Panc1 (cell line): Measurements from ENCODE around the gene SPRY2. TPM values are rescaled to one million over a fixed set of nuclear protein-coding genes. Genes with fewer than 3 reads are reported as not detected.
A peak's percentile ranks its signal among the peaks of the same experiment; 100 is the strongest.

Experiments
- ATAC-seq: fragments of 200-7000 bp; cut with Tn5 transposase; 2 replicates; pipeline ENCODE4 v1.9.1; 2020; ENCODE audit warnings: mild to moderate bottlenecking, moderate library complexity
- BruUV-seq: library from RNA; stranded (reverse); fragments of 400-500 nt; replicated peaks from 2 replicates; lab custom pipeline; 2021; lab: Mats Ljungman, UMichigan
- CTCF ChIA-PET: fragments of 300-600 bp; sonication (Branson Sonifier 250); formaldehyde crosslinking; loops from one replicate; lab custom pipeline; 2022; ENCODE audit warnings: antibody characterized with exemption; lab: Charles Lee
- POLR2A ChIA-PET: fragments of 300-600 bp; sonication (Branson Sonifier 250); formaldehyde crosslinking; loops from one replicate; lab custom pipeline; 2022; ENCODE audit warnings: antibody characterized with exemption; lab: Charles Lee
- DNase-seq: peaks from one replicate; pipeline ENCODE4 v3.0.0-alpha.2; 2010; ENCODE audit warnings: low read depth, low spot score
- H3K27ac ChIP-seq: 2 replicates; pipeline ENCODE4 v1.5.1; 2011; ENCODE audit warnings: mild to moderate bottlenecking, low read length, inconsistent platforms
- H3K27me3 ChIP-seq: fragments of 200-500 bp; sonication (Bioruptor generic); 2 replicates; pipeline ENCODE4 v1.6.0; 2014; ENCODE audit warnings: low read length, inconsistent platforms; ENCODE audit not compliant: control insufficient read depth, insufficient read depth
- H3K36me3 ChIP-seq: fragments of 200-500 bp; sonication (Bioruptor generic); 2 replicates; pipeline ENCODE4 v1.5.1; 2014; ENCODE audit warnings: inconsistent platforms, mild to moderate bottlenecking, low read length, moderate library complexity; ENCODE audit not compliant: control insufficient read depth, insufficient read depth
- H3K4me1 ChIP-seq: 2 replicates; pipeline ENCODE4 v1.5.1; 2011; ENCODE audit warnings: inconsistent platforms, mild to moderate bottlenecking, low read length, moderate library complexity; ENCODE audit not compliant: control insufficient read depth, insufficient read depth
- H3K4me3 ChIP-seq, 2 experiments: 2 replicates each; pipeline ENCODE4 v1.5.1; 2011 to 2012; ENCODE audit warnings: low read depth in 2 of 2, low read length in 2 of 2, mild to moderate bottlenecking in 2 of 2, inconsistent platforms in 1 of 2, moderate library complexity in 1 of 2
- H3K9me3 ChIP-seq: fragments of 200-500 bp; sonication (Bioruptor generic); 2 replicates; pipeline ENCODE4 v1.5.1; 2014; ENCODE audit warnings: low read depth, mild to moderate bottlenecking, inconsistent platforms, low read length, moderate library complexity; ENCODE audit not compliant: control insufficient read depth, insufficient read depth
- CTCF ChIP-seq: fragments of 450-650 bp; IDR thresholded peaks from 2 replicates; pipeline ENCODE4 v1.5.1; 2017; ENCODE audit warnings: mild to moderate bottlenecking
- POLR2AphosphoS5 ChIP-seq: IDR thresholded peaks from 2 replicates; pipeline ENCODE4 v1.6.1; 2012; ENCODE audit warnings: mild to moderate bottlenecking, low read depth, low read length, moderate library complexity
- REST ChIP-seq, 2 experiments: IDR thresholded peaks; 2 replicates each; pipeline ENCODE4 v1.6.1; 2011 to 2012; ENCODE audit warnings: low read depth in 2 of 2, control low read depth in 1 of 2, low read length in 1 of 2, mild to moderate bottlenecking in 1 of 2, moderate library complexity in 1 of 2; ENCODE audit not compliant: insufficient read depth in 1 of 2
- SIN3A ChIP-seq: IDR thresholded peaks from 2 replicates; pipeline ENCODE4 v1.6.1; 2012; ENCODE audit warnings: low read depth, mild to moderate bottlenecking, low read length, moderate library complexity, borderline replicate concordance; ENCODE audit not compliant: insufficient read depth
- TCF7L2 ChIP-seq: IDR thresholded peaks from 2 replicates; pipeline ENCODE4 v1.6.1; 2011; ENCODE audit warnings: mild to moderate bottlenecking, low read depth, low read length, inconsistent platforms
- in situ Hi-C: cut with HindIII; loops from 2 replicates; pipeline ENCODE4 v1.10.0; 2016; ENCODE audit warnings: low sequenced_read_pairs, low pct_unique_long_range_greater_than_20kb
- intact Hi-C: fragments of 100-400 bp; cut with micrococcal nuclease; formaldehyde crosslinking; loops from one replicate; pipeline ENCODE4 v1.10.0; 2022; ENCODE audit not compliant: unreplicated experiment
- total RNA-seq: library from RNA; stranded (reverse); gene quantifications from one replicate; pipeline ENCODE4 v1.2.1, GENCODE V29; 2021; ENCODE audit not compliant: unreplicated experiment

SPRY2 gene
- total RNA-seq, 1 experiment from 2014 or later: 18.2 TPM

- peaks cover 24% of the 10 kb centered on the region for H3K4me1 ChIP-seq
- peak overlapping the region; percentile 64 for H3K27ac ChIP-seq
- H3K9me3 ChIP-seq: no peaks in the 10 kb centered on the region
- intact Hi-C loops: no loop called here
- no peaks in the 10 kb centered on the region for H3K36me3 ChIP-seq
- in situ Hi-C loops: no loop called here
- BruUV-seq: no TSS peak
- DNase-seq (no peak), ATAC-seq (no peak)
- no peak overlapping the region for H3K4me3 ChIP-seq
- TF ChIP-seq TCF7L2 (no peak), SIN3A (no peak)
- no peaks in the 10 kb centered on the region for H3K27me3 ChIP-seq
- POLR2A ChIA-PET: interaction anchor here (1.0 kb wide), 1 partner anchor 21 kb away, joined by 4 read pairs; the partner anchor contains the start of gene SPRY2
- CTCF ChIA-PET: interaction anchor here (0.6 kb wide), 1 partner anchor 77 kb away, joined by 4 read pairs; no protein-coding TSS in a partner anchor
Measured at GRCh38 chr13:80362481-80362880, 21.6 kb upstream of the SPRY2 start.

- TF ChIP-seq CTCF (peak; percentile 22; the same call in 1 of the 2 replicates), POLR2AphosphoS5 (no peak)
- Histone ChIP-seq H3K9me3 (no peaks in the 10 kb centered on the region), H3K27me3 (no peaks in the 10 kb centered on the region), H3K36me3 (no peaks in the 10 kb centered on the region), H3K4me1 (peaks cover 24% of the 10 kb centered on the region), H3K27ac (peak overlapping the region; percentile 64), H3K4me3 (no peak overlapping the region)
- DNase-seq: no peak
- intact Hi-C loops: no loop called here
- no TSS peak for BruUV-seq
- ATAC-seq: peak; percentile 79
- ChIA-PET POLR2A (interaction anchor here (1.0 kb wide), 1 partner anchor 21 kb away, joined by 4 read pairs; the partner anchor contains the start of gene SPRY2), CTCF (interaction anchor here (0.6 kb wide), 1 partner anchor 77 kb away, joined by 4 read pairs; no protein-coding TSS in a partner anchor)
- in situ Hi-C loops: no loop called here
Measured at GRCh38 chr13:80361883-80362327, 21.0 kb upstream of the SPRY2 start.

- in situ Hi-C loops (no loop called here), intact Hi-C loops (no loop called here)
- no peaks in the 10 kb centered on the region for H3K27me3 ChIP-seq
- H3K27ac ChIP-seq: peak overlapping the region; percentile 64; the same call in 1 of the 2 replicates
- no TSS peak for BruUV-seq
- H3K9me3 ChIP-seq: no peaks in the 10 kb centered on the region
- DNase-seq (no peak), ATAC-seq (no peak)
- no peaks in the 10 kb centered on the region for H3K36me3 ChIP-seq
- no peak overlapping the region for H3K4me3 ChIP-seq
- CTCF ChIA-PET: no interaction called here
- POLR2A ChIA-PET: interaction anchor here (1.0 kb wide), 1 partner anchor 20 kb away, joined by 4 read pairs; the partner anchor contains the start of gene SPRY2
- peaks cover 24% of the 10 kb centered on the region for H3K4me1 ChIP-seq
- TF ChIP-seq SIN3A: no peak
- no peak for TF ChIP-seq POLR2AphosphoS5
- no peak for TF ChIP-seq TCF7L2
- TF ChIP-seq REST (IDR thresholded peaks at IDR 0.05; ENCODE audit: insufficient read depth in 1 of 2, low read depth in 2 of 2, low read length in 1 of 2): no peak
- no peak for TF ChIP-seq CTCF
Measured at GRCh38 chr13:80361298-80361697, 20.4 kb upstream of the SPRY2 start.
